NCI-H460 (cell line): ENCODE measurements around the gene PPM1L. TPM values are rescaled to one million over a fixed set of nuclear protein-coding genes. Genes with fewer than 3 reads are reported as not detected.
"Not testable (repeated sequence)": the region's sequence is repeated elsewhere in the genome, so short reads cannot be mapped to it uniquely, and the experiment has no call there.

Experiments used
- DNase-seq: peaks from one replicate; pipeline ENCODE4 v3.0.0-alpha.2; 2016; ENCODE audit warnings: low read depth; ENCODE audit errors: extremely low read depth
- total RNA-seq: library from RNA; depleted of rRNA; stranded (reverse); fragments of >200 nt; shearing (Covaris generic); gene quantifications from 2 replicates; pipeline ENCODE4 v1.2.3, GENCODE V29; 2014

Gene PPM1L
- total RNA-seq, 1 experiment from 2014 or later: 0.79 TPM

DNA sequence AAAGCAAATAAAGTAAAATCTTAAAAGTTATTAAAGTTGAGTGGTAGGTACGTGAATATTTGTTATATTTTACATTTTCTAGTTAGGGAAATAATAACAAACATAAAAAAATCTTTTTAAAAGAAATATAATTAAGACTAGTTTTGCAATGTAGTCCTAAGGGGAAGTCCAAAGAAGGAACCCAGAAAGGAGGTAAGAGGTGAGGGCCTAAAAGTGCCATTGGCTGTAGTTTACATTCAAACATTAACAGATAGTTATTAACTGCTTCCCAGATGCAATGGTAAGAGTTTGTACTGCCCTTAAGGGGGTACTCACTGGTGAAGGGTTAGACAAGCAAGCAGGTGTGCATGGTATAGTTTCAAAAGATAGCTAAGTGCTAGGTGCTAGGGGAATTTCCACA lies 269.9 kb downstream of the PPM1L start:
- DNase-seq: no peak

- DNase-seq: no peak
Observed at GRCh38 chr3:161026612-161027510, 270.8 kb downstream of the PPM1L start.

DNA sequence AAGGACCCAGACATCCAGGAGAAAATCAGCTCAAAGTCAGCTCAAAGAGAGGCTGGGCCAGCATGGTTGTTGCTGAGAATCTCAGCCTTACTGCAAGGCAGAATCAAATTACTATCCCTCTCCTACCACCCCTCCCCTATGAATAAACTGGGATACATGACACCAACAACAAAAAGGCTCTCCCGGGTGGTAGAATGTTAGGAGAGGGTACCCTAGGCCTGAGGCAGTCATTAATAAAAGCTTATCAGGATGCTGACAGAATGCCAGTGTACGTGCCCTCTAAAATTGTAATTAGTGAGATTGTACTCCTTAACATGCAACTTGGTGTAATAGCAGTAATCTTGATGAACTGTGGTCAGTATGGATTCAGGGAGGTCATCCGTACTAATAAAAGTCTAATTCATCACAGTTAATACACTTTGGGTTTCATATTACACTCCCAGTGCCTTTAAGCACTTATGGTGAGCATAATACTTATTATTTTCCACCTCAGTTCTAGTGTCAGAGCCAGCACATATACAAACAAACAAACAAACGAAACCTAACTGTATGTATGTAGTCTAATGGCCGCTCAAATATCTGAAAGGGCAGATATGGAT lies 272.6 kb downstream of the PPM1L start:
- no peak for DNase-seq

GRCh38 chr3:161031134-161031533 lies 275.1 kb downstream of the PPM1L start:
- DNase-seq: no peak

DNA sequence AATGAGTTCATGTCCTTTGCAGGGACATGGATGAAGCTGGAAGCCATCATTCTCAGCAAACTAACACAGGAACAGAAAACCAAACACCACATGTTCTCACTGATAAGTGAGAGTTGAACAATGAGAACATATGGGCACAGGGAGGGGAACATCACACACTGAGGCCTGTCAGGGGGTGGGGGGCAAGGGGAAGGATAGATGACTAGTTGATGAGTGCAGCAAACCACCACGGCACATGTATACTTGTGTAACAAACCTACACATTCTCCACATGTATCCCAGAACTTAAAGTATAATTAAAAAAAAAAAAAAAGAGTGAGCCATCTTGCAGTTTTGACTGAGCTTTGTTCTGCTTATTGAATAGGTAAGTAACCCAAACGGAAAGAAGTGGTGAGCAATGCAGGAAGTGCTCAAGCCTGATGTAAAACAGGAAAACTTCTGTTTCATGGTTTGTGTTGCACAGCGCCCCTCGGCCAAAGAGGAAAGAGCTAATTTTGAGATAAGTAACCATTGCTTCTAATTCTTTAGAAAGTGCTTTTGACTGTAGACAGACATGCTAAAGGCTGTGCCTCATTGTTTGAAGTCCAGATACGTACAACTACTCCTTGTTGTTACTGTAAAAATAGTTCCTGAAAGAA lies 279.0 kb downstream of the PPM1L start:
- not testable (repeated sequence) for DNase-seq

GRCh38 chr3:161035711-161036110 lies 279.7 kb downstream of the PPM1L start:
- no peak for DNase-seq

DNA sequence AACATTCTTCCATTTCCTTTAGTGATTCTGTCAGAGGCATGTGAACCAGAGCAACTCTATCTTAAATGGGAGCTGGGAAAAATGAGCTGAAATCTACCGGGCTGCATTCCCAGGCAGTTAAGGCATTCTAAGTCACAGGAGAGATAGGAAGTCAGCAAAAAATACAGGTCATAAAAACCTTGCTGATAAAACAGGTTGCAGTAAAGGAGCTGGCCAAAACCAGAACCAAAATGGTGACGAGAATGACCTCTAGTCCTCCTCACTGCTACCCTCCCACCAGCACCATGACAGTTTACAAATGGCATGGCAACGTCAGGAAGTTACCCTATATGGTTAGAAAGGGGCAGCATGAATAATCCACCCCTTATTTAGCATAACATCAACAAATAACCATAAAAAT lies 282.7 kb downstream of the PPM1L start:
- no peak for DNase-seq

GRCh38 chr3:161042023-161042501 lies 286.0 kb downstream of the PPM1L start:
- no peak for DNase-seq

- DNase-seq: no peak
Observed at GRCh38 chr3:161043336-161044035, 287.5 kb downstream of the PPM1L start.

- DNase-seq: no peak
Observed at GRCh38 chr3:161049683-161050248, 293.7 kb downstream of the PPM1L start.

DNA sequence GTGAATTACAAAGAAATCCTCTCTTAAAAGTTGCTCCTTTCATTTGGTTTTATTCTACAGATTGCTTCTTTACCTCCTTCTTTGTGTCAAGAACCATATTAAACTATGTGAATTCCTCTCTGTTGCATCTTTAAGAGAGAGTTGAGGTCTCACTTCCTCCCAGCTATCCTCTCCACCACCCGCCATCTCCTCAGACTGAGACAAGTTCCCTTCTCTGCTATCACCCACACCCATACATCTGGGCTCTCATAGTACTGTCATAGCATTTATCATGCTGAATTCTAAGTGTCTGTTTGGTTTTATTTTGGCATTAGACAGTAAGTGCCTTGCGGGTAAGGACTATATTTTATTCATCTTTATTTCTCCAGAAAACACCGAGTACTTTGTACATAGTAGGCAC lies 294.9 kb downstream of the PPM1L start:
- DNase-seq: no peak

- DNase-seq: no peak
Observed at GRCh38 chr3:161051856-161052255, 295.8 kb downstream of the PPM1L start.

DNA sequence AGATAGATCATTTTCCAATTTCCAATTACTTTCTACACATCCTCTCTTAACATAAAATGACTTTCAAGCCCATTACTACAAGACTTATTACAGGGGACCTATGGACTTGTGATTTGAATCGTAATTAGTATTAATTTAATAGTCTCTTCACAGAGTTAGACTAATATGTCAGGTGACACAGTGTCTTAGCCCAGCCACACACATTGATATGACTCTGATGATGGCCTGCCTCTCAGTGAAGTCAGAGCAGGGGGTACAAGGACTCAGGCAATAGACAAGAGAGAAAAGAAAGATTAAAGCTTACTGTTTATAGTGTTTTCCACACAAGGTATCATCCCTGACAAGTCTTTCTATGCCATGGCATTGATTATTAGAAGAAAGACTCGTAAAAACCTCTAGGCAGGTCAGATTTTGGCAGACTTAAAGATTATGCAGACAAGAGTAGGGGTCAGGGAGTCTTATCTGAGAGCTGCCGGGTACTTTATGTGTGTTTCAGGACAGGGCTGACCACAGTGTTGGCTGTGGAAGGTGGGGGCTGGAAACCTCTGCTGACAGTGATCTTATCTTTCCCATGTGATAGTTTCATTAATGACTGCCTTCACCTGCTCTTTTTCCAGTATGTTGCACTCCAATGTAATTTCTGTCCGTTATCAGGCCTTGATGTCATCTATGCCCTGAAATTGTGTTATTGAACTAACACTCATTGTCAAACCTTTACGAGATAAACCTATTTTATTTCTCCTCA lies 299.0 kb downstream of the PPM1L start:
- no peak for DNase-seq

DNA sequence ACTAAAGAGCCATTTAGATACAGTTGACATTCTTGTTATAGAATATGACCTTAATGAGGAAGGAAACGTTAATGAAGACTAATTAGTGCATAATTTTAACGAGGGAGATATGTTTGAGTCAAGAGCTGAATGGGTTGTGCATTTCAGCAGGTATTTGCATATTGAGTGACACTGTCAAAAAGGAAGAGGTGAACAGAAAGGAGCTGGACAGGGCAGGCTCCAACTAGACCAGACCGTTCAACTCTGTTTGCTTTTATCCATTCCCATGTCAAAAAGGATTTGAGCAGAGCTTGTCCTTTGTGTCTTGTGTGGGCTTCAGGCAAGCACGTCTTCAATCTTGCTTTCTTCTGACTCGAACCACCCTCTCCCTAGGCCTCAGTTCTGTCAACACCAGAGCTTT lies 308.4 kb downstream of the PPM1L start:
- no peak for DNase-seq

GRCh38 chr3:161066930-161067329 lies 310.9 kb downstream of the PPM1L start:
- DNase-seq: no peak

- no peak for DNase-seq
Observed at GRCh38 chr3:161067335-161067734, 311.3 kb downstream of the PPM1L start.

DNA sequence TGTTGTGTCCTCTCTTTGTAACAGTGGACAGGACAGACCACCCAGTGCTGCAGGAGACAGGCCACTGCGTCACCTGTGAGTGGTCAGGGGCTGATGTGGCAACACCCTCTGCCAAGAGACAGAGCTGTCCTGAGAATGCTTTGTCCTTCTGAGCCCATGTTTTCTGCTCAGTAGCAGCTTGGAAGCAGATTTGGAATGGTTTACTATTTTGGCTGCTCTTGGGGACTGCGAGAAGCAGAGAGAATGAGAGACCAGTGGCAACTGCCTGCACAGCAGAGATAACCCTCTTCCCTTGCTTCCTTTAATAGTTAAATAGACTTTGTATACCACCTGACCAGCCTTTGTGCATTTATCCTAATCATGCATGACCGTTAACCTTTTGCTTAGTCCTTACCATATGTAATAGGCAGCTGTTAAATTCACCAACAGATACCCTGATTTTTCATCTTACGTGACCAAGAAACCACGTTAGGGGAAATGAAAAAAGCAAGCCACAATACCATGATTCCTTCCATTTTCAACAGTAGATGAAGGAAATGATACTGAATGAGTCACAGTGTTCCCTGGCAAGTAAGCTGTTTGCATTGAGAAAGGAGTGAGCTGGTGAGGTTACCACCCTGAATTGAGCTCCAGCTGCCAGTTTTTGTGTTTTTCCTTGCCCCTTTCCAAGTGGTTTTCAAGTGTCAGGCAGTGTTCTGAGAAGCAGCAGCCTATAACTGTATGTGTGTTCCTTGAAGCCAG lies 313.6 kb downstream of the PPM1L start:
- no peak for DNase-seq

GRCh38 chr3:161070252-161070930 lies 314.4 kb downstream of the PPM1L start:
- DNase-seq: no peak
